CD8-positive, alpha-beta memory T cell (primary cell): Measurements from ENCODE around the gene COX4I1. TPM values are rescaled to one million over a fixed set of nuclear protein-coding genes. Genes with fewer than 3 reads are reported as not detected.
A peak's percentile ranks its signal among the peaks of the same experiment; 100 is the strongest.
"Not testable (repeated sequence)": the region's sequence is repeated elsewhere in the genome, so short reads cannot be mapped to it uniquely, and the experiment has no call there.

Experiments
- CTCF ChIA-PET: fragments of 350-600 bp; sonication (Branson Sonifier 250); formaldehyde crosslinking; loops from one replicate; lab custom pipeline; 2021; ENCODE audit warnings: antibody characterized with exemption; lab: Charles Lee
- POLR2A ChIA-PET: fragments of 350-600 bp; sonication (Branson Sonifier 250); formaldehyde crosslinking; loops from one replicate; lab custom pipeline; 2021; ENCODE audit warnings: antibody characterized with exemption; lab: Charles Lee
- DNase-seq, 5 donors: peaks; one replicate each; pipeline versions ENCODE4 v3.0.0 to v3.0.0-alpha.2; 2020 to 2022; ENCODE audit warnings: mixed read lengths in 1 of 5
- H3K27ac ChIP-seq: one replicate; pipeline ENCODE4 v1.7.0; 2013; ENCODE audit warnings: low read depth, mild to moderate bottlenecking, low read length, moderate library complexity
- H3K27me3 ChIP-seq: 2 replicates; pipeline ENCODE4 v1.7.0; 2013; ENCODE audit warnings: low read length, mild to moderate bottlenecking; ENCODE audit not compliant: insufficient read depth, poor library complexity, severe bottlenecking
- H3K36me3 ChIP-seq: 2 replicates; pipeline ENCODE4 v1.7.0; 2013; ENCODE audit warnings: mild to moderate bottlenecking, low read length, moderate library complexity; ENCODE audit not compliant: insufficient read depth
- H3K4me1 ChIP-seq: 2 replicates; pipeline ENCODE4 v1.7.0; 2013; ENCODE audit warnings: mild to moderate bottlenecking, low read length, moderate library complexity; ENCODE audit not compliant: insufficient read depth
- H3K4me3 ChIP-seq: 2 replicates; pipeline ENCODE4 v1.7.0; 2013; ENCODE audit warnings: mild to moderate bottlenecking, low read length
- H3K9me3 ChIP-seq: 2 replicates; pipeline ENCODE4 v1.7.0; 2013; ENCODE audit warnings: mild to moderate bottlenecking, low read length
- H3K27ac Mint-ChIP-seq, 8 donors: one replicate each; pipeline ENCODE4 v1.8.0; 2020 to 2021; ENCODE audit warnings: mixed read lengths in 8 of 8, mild to moderate bottlenecking in 6 of 8, inconsistent platforms in 3 of 8, moderate library complexity in 3 of 8
- H3K27me3 Mint-ChIP-seq, 2 donors: one replicate each; pipeline ENCODE4 v1.8.0; 2020 to 2021; ENCODE audit warnings: mixed read lengths in 2 of 2, mild to moderate bottlenecking in 1 of 2, moderate library complexity in 1 of 2
- H3K36me3 Mint-ChIP-seq, 3 donors: one replicate each; pipeline ENCODE4 v1.8.0; 2020 to 2021; ENCODE audit warnings: mixed read lengths in 3 of 3, inconsistent platforms in 1 of 3, mild to moderate bottlenecking in 1 of 3
- H3K4me1 Mint-ChIP-seq, 3 donors: one replicate each; pipeline ENCODE4 v1.8.0; 2020 to 2021; ENCODE audit warnings: mixed read lengths in 3 of 3, inconsistent platforms in 1 of 3, mild to moderate bottlenecking in 1 of 3
- H3K4me3 Mint-ChIP-seq, 7 donors: one replicate each; pipeline ENCODE4 v1.8.0; 2020 to 2021; ENCODE audit warnings: mixed read lengths in 7 of 7, mild to moderate bottlenecking in 6 of 7, moderate library complexity in 4 of 7, inconsistent platforms in 2 of 7
- H3K9me3 Mint-ChIP-seq, 5 donors: one replicate each; pipeline ENCODE4 v1.8.0; 2020 to 2022; ENCODE audit warnings: mixed read lengths in 5 of 5, mild to moderate bottlenecking in 3 of 5, moderate library complexity in 2 of 5, inconsistent platforms in 1 of 5
- polyA plus RNA-seq: library from polyadenylated mRNA; unstranded; fragments of 300-500 nt; fragmentation: Illumina TruSeq; gene quantifications from one replicate; pipeline ENCODE4 v1.2.3, GENCODE V29; 2021
- total RNA-seq, 2 experiments: library from RNA; stranded (reverse); gene quantifications; one replicate each; pipeline ENCODE4 v1.2.3, GENCODE V29; 2021

The COX4I1 gene
- total and polyA plus RNA-seq, 3 experiments from 2014 or later, result 449 to 951 (median 470) TPM

DNA sequence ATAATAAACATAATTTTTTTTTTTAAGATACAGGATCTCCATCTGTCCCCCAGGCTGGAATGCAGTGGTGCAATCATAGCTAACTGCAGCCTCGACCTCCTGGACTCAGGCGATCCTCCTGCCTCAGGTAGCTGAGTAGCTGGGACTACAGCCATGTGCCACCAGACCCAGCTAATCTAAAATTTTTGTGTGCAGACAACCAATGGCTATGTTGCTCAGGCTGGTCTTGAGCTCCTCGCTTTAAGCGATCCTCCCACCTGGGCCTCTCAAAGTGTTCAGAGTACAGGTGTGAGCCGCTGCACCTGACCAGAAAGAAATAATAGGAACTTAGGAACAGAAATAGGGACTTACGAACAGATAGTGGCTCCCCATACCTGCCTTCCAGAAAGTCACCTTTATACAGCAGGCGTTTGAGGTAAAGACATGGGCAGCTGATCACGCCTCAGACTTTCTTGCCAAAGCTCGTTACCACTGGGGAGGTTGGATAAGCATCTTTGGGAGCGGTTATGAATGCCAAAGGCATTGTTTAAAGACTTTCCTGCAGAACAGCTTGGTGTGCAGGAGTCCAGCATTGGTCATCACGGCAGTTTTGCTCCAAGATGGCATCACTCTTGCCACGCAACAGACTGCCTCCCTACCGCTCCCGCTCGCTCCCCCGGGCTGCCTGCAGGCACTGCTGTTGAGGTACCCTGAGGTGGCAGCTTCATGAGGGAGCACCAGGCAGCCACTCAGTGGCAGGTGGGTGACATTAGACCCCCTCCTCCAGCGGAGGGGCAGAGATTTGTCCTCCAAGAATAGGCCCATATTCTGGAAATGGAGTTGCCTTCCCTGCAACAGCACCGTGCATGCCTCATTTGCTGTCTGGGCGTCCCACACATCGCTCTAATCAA is 13.6 kb downstream of the COX4I1 start:
- H3K27ac ChIP-seq, result no peak overlapping the region
- H3K36me3 ChIP-seq, result no peaks in the 10 kb centered on the region
- DNase-seq, result no peak
- no peaks in the 10 kb centered on the region for H3K4me1 ChIP-seq
- ChIA-PET CTCF (interaction anchor here (0.8 to 3.1 kb wide), 4 partner anchors 8 to 175 kb away, joined by 3 to 19 read pairs (median 6); no protein-coding TSS in a partner anchor), POLR2A (no interaction called here)
- Mint-ChIP-seq H3K9me3 (no peaks in the 10 kb centered on the region), H3K36me3 (no peaks in the 10 kb centered on the region), H3K4me1 (no peaks in the 10 kb centered on the region), H3K27me3 (peaks cover 4 to 23% of the 10 kb centered on the region in 2 donors), H3K27ac (no peak overlapping the region), H3K4me3 (no peak overlapping the region)
- H3K4me3 ChIP-seq, result no peak overlapping the region
- H3K27me3 ChIP-seq, result no peaks in the 10 kb centered on the region
- no peaks in the 10 kb centered on the region for H3K9me3 ChIP-seq

DNA sequence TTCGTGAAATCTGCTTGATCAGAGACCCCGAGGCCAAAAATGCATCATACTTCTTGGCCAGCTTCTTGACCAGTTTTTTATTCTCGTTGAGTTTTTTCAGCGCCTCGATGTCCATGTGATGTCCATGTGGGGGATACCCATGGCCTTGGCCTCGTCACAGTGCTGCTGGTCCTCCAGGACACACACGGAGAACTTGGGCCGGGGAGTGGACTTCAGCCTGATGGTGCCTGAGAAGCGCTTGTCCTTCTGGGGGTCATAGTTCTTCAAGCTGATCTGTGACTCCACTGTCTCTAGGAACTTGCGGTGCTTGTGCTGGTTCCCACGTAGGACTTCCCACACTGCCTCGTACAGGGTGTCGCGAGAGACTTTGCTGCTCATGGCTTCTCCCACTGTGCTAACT is 16.7 kb downstream of the COX4I1 start:
- CTCF ChIA-PET, result interaction anchor here (1.5 to 9.3 kb wide), 2 partner anchors 171 to 200 kb away, joined by 4 to 307 read pairs; no protein-coding TSS in a partner anchor
- Histone ChIP-seq H3K27me3 (no peaks in the 10 kb centered on the region), H3K27ac (no peak overlapping the region), H3K9me3 (no peaks in the 10 kb centered on the region), H3K4me1 (peaks cover 5% of the 10 kb centered on the region), H3K4me3 (no peak overlapping the region), H3K36me3 (no peaks in the 10 kb centered on the region)
- Mint-ChIP-seq H3K27me3 (peaks cover 6 to 23% of the 10 kb centered on the region in 2 donors), H3K36me3 (no peaks in the 10 kb centered on the region), H3K27ac (peak overlapping the region in 1 of 8 donors; percentile 41), H3K9me3 (no peaks in the 10 kb centered on the region), H3K4me3 (no peak overlapping the region), H3K4me1 (peaks cover 0 to 7% (median 5%) of the 10 kb centered on the region in 3 donors)
- POLR2A ChIA-PET, result no interaction called here
- DNase-seq, result no peak

DNA sequence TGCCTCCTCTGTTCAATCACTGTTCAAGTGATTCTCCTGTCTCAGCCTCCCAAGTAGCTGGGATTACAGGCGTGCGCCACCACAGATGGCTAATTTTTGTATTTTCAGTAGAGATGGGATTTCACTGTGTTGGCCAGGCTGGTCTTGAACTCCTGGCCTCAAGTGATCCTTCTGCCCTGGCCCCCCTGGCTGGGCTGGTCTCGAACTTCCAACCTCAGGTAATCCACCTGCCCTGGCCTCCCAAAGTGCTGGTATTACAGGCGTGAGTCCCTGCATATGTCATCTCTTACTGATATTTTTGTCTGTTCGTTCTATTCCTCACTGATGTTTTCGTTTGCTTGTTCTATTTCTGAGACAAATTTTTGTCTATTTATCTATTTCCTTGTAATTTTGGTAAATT is 17.7 kb downstream of the COX4I1 start:
- not testable (repeated sequence) for H3K9me3 Mint-ChIP-seq, H3K4me1 ChIP-seq

DNA sequence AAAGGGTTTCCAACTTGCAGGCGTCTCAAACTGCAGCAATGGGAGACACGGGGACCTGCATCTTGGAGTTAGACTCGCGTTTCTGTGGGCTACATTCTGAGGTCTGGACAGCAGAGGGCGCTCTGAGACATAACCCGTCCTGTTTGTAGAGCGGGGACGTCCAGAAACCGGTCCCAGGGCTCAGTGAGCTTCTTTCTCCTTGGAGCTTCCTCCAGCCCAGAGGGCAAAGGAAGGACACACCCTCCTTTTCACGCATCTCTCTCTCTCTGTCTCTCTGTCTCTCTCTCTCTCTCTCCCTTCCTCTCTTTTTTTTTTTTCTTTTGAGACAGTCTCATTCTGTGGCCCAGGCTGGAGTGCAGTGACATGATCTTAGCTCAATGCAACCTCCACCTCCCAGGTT is 19.8 kb downstream of the COX4I1 start:
- Histone ChIP-seq H3K9me3 (no peaks in the 10 kb centered on the region), H3K27ac (no peak overlapping the region), H3K36me3 (no peaks in the 10 kb centered on the region), H3K4me1 (peaks cover 5% of the 10 kb centered on the region), H3K27me3 (no peaks in the 10 kb centered on the region), H3K4me3 (no peak overlapping the region)
- POLR2A ChIA-PET, result no interaction called here
- H3K27ac Mint-ChIP-seq, result no peak overlapping the region
- peaks cover 0 to 12% (median 8%) of the 10 kb centered on the region in 3 donors for H3K4me1 Mint-ChIP-seq
- peaks cover 2 to 16% of the 10 kb centered on the region in 2 donors for H3K27me3 Mint-ChIP-seq
- H3K36me3 Mint-ChIP-seq, result no peaks in the 10 kb centered on the region
- CTCF ChIA-PET, result interaction anchor here (0.6 to 9.3 kb wide), 21 partner anchors 9 to 203 kb away, joined by 3 to 307 read pairs (median 4); no protein-coding TSS in a partner anchor
- no peaks in the 10 kb centered on the region for H3K9me3 Mint-ChIP-seq
- peak; percentile 68 to 86 (median 75) for DNase-seq
- H3K4me3 Mint-ChIP-seq, result peak overlapping the region in 1 of 7 donors; percentile 10

More for the DNA sequence above, 17.7 kb downstream of the COX4I1 start:
- POLR2A ChIA-PET, H3K36me3 ChIP-seq, H3K27me3 ChIP-seq, H3K36me3 Mint-ChIP-seq, H3K27ac Mint-ChIP-seq, DNase-seq, H3K27ac ChIP-seq, H3K4me3 Mint-ChIP-seq, H3K4me3 ChIP-seq, H3K9me3 ChIP-seq: not testable (repeated sequence)
- CTCF ChIA-PET, result interaction anchor here (9.3 kb wide), 1 partner anchor 170 kb away, joined by 307 read pairs; no protein-coding TSS in a partner anchor
- Mint-ChIP-seq H3K4me1 (peaks cover 0 to 12% (median 8%) of the 10 kb centered on the region in 3 donors), H3K27me3 (peaks cover 5 to 23% of the 10 kb centered on the region in 2 donors)

DNA sequence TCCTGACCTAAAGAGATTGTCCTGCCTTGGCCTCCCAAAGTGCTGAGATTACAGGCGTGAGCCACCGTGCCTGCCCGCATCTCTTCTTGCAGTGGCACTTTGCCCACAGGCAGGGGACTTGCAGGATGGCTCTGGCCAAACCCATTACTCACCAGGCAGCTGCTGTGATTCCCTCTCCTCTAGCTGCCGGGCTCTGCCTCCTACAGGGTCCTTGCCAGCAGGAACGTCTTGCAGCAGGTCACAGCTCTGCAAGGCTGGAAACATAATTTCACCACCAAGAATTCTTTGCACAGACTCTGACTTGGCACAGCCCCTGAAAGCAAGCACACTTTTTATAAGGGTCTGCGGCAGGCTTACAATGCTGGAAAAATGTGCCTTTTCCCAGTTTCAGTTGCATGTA is 20.3 kb downstream of the COX4I1 start:
- no peaks in the 10 kb centered on the region for H3K9me3 Mint-ChIP-seq
- H3K36me3 Mint-ChIP-seq, result no peaks in the 10 kb centered on the region
- Histone ChIP-seq H3K9me3 (no peaks in the 10 kb centered on the region), H3K36me3 (no peaks in the 10 kb centered on the region), H3K27ac (no peak overlapping the region), H3K27me3 (no peaks in the 10 kb centered on the region), H3K4me3 (no peak overlapping the region), H3K4me1 (peaks cover 5% of the 10 kb centered on the region)
- no peak overlapping the region for H3K4me3 Mint-ChIP-seq
- no peak for DNase-seq
- CTCF ChIA-PET, result interaction anchor here (0.6 to 9.3 kb wide), 21 partner anchors 9 to 203 kb away, joined by 3 to 307 read pairs (median 4); no protein-coding TSS in a partner anchor
- peaks cover 4 to 16% of the 10 kb centered on the region in 2 donors for H3K27me3 Mint-ChIP-seq
- H3K4me1 Mint-ChIP-seq, result peaks cover 0 to 12% (median 8%) of the 10 kb centered on the region in 3 donors
- POLR2A ChIA-PET, result no interaction called here
- peak overlapping the region in 1 of 8 donors; percentile 67 for H3K27ac Mint-ChIP-seq

DNA sequence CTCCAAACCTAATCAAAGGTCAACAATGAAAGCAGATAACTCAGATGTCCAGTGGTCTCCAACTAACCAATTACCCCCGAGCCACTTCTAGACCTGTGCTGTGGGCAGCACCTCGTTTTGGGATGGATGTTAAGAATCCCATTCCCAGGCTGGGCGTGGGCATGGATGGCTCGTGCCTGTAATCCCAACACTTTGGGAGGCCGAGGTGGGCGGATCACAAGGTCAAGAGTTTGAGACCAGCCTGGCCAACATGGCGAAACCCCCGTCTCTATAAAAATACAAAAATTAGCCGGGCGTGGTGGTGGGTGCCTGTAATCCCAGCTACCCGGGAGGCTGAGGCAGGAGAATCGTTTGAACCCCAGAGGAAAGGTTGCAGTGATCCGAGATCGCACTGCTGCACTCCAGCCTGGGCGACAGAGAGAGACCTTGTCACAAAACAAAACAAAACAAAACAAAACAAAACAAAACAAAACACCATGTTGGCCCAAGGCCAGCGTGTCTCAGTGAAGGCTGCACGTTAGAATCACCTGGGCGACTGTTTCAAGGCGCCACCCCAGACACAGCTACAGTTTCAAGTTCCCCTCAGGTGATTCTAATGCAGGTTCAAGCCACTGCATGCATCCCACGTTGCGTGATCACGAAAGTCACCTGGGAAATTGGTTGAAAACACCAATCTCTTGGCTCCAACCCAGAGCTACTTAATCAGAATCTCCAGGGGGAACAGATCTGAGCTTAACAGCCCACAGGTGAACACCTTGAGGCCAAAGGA is 21.3 kb downstream of the COX4I1 start:
- CTCF ChIA-PET, result interaction anchor here (0.8 to 9.3 kb wide), 30 partner anchors 9 to 332 kb away, joined by 3 to 307 read pairs (median 4); partner anchors contain the start of gene IRF8
- H3K36me3 ChIP-seq, result no peaks in the 10 kb centered on the region
- no peaks in the 10 kb centered on the region for H3K36me3 Mint-ChIP-seq
- POLR2A ChIA-PET, result interaction anchor here (0.6 to 1.2 kb wide), 2 partner anchors 166 to 211 kb away, joined by 3 read pairs; no protein-coding TSS in a partner anchor
- no peak overlapping the region for H3K27ac ChIP-seq
- no peak overlapping the region for H3K4me3 ChIP-seq
- H3K4me1 ChIP-seq, result peaks cover 5% of the 10 kb centered on the region
- DNase-seq, result no peak
- no peak overlapping the region for H3K27ac Mint-ChIP-seq
- no peaks in the 10 kb centered on the region for H3K27me3 ChIP-seq
- no peak overlapping the region for H3K4me3 Mint-ChIP-seq
- H3K9me3 Mint-ChIP-seq, result no peaks in the 10 kb centered on the region
- peaks cover 0 to 12% (median 8%) of the 10 kb centered on the region in 3 donors for H3K4me1 Mint-ChIP-seq
- peaks cover 4 to 10% of the 10 kb centered on the region in 2 donors for H3K27me3 Mint-ChIP-seq
- no peaks in the 10 kb centered on the region for H3K9me3 ChIP-seq

DNA sequence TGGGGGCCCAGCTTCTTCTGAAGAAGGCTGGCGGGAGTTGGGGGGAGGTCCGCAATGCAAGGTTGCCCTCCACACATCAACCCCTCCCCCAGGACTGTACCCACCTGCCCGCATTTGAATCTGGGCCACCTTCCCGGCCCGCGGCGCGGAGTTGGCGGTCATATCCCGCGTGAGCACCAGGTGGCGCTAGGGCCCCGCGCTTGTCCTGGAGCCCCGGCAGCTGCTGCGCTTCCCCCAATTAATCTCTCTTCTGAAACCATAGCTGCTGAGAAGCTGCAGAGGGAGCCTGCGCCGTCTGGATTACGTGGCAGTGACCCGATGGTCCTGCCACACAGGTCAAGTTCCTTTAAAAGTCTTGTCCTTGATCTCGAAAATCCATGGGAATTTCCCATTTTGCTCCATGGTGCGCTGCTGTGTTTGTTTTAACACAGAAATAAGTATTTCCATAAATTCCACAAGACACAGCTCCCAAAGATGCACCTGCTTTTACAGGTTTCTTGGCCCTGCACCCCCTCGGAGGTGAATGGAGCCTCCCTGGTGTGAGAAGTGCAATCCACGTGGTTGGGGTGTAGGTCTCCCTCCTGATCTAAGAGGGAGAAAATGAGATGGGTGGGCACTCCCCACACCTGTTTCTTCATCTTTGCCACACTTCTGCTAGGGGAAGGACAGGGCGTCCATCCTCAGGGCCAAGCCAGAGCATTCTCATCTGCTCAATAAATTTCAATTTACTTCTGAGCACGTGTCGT is 22.1 kb downstream of the COX4I1 start:
- H3K4me3 Mint-ChIP-seq, result no peak overlapping the region
- no peaks in the 10 kb centered on the region for H3K36me3 ChIP-seq
- ChIA-PET CTCF (interaction anchor here (0.6 to 9.3 kb wide), 41 partner anchors 9 to 378 kb away, joined by 3 to 307 read pairs (median 4); partner anchors contain the start of gene IRF8), POLR2A (interaction anchor here (0.6 to 1.2 kb wide), 2 partner anchors 166 to 210 kb away, joined by 3 read pairs; no protein-coding TSS in a partner anchor)
- peaks cover 5% of the 10 kb centered on the region for H3K4me1 ChIP-seq
- H3K9me3 Mint-ChIP-seq, result no peaks in the 10 kb centered on the region
- H3K27me3 ChIP-seq, result no peaks in the 10 kb centered on the region
- no peak overlapping the region for H3K27ac Mint-ChIP-seq
- H3K27me3 Mint-ChIP-seq, result peaks cover 4 to 5% of the 10 kb centered on the region in 2 donors
- no peak overlapping the region for H3K27ac ChIP-seq
- H3K9me3 ChIP-seq, result no peaks in the 10 kb centered on the region
- no peak overlapping the region for H3K4me3 ChIP-seq
- peak; percentile 63 to 80 (median 67) for DNase-seq
- no peaks in the 10 kb centered on the region for H3K36me3 Mint-ChIP-seq
- peaks cover 0 to 12% (median 8%) of the 10 kb centered on the region in 3 donors for H3K4me1 Mint-ChIP-seq
